Left lung (tissue), 10 donors: ENCODE measurements around the gene IL11. TPM values are rescaled to one million over a fixed set of nuclear protein-coding genes. Genes with fewer than 3 reads are reported as not detected.

Source experiments
- ATAC-seq: fragments of 200-7000 bp; cut with Tn5 transposase; one replicate; pipeline ENCODE4 v1.9.1; 2020; ENCODE audit warnings: moderate library complexity
- DNase-seq, 4 donors: peaks; one replicate each; pipeline ENCODE4 v3.0.0-alpha.2; 2013 to 2020
- H3K27ac ChIP-seq, 2 donors: fragments of 200-600 bp; sonication (generic) in 1 of 2; one replicate each; pipeline versions ENCODE4 v1.5.0 to v1.8.0; 2020 to 2021
- H3K27me3 ChIP-seq, 2 donors: fragments of 200-600 bp; sonication (generic) in 1 of 2; one replicate each; pipeline versions ENCODE4 v1.5.0 to v1.8.0; 2020 to 2021
- H3K36me3 ChIP-seq, 2 donors: fragments of 200-600 bp; sonication (generic) in 1 of 2; one replicate each; pipeline versions ENCODE4 v1.5.0 to v1.8.0; 2020 to 2021
- H3K4me1 ChIP-seq, 2 donors: fragments of 200-600 bp; one replicate each; pipeline ENCODE4 v1.8.0; 2021
- H3K4me3 ChIP-seq, 2 donors: fragments of 200-600 bp; sonication (generic) in 1 of 2; one replicate each; pipeline versions ENCODE4 v1.5.0 to v1.8.0; 2020 to 2021; ENCODE audit warnings: mild to moderate bottlenecking in 1 of 2
- H3K9me3 ChIP-seq, 2 donors: fragments of 200-600 bp; sonication (generic) in 1 of 2; one replicate each; pipeline versions ENCODE4 v1.5.0 to v1.8.0; 2020 to 2021
- CTCF ChIP-seq, 2 donors: fragments of 200-600 bp; sonication (generic) in 1 of 2; IDR thresholded peaks; one replicate each; pipeline versions ENCODE4 v1.5.0 to v1.8.0; 2021; ENCODE audit warnings: antibody characterized with exemption in 2 of 2
- intact Hi-C, 2 donors: fragments of 100-400 bp; cut with DNase I; formaldehyde crosslinking; loops; one replicate each; pipeline versions ENCODE4 v1.11.2 to v1.14.2; 2022
- polyA plus RNA-seq, 6 donors: library from polyadenylated mRNA; unstranded; fragments of 120-200 nt; gene quantifications; one replicate each; pipeline ENCODE4 v1.2.1, GENCODE V29; 2013; ENCODE audit not compliant: insufficient read length in 6 of 6
- total RNA-seq, 2 donors: library from RNA; stranded (reverse); fragmentation: NEBNext Ultra II Directional; extraction: Animal tissue kit (Norgen Biotek cat#: 25700); gene quantifications; one replicate each; pipeline ENCODE4 v1.2.1, GENCODE V29; 2021
- donor health status: DM: no; HTN: yes; CAD: no.
- donor health status: DM: no; HTN: no; CAD: no.

The IL11 gene
- total and polyA plus RNA-seq, 8 donors, result 0.10 to 0.90 (median 0.42) TPM

- H3K4me1 ChIP-seq, result peaks cover 4 to 18% of the 10 kb centered on the region in 2 donors
- ATAC-seq (no peak), DNase-seq (no peak)
- no peak for TF ChIP-seq CTCF (IDR thresholded peaks at IDR 0.05)
- H3K27ac ChIP-seq, result no peak overlapping the region
- intact Hi-C loops, result no loop called here
- H3K4me3 ChIP-seq, result no peak overlapping the region
- peaks cover 0 to 49% of the 10 kb centered on the region in 2 donors for H3K36me3 ChIP-seq
- no peaks in the 10 kb centered on the region for H3K9me3 ChIP-seq
- H3K27me3 ChIP-seq, result no peaks in the 10 kb centered on the region
These were observed 25.8 kb downstream of the IL11 start for GRCh38 chr19:55344444-55344843.

- intact Hi-C loops, result no loop called here
- H3K4me1 ChIP-seq, result peaks cover 8 to 24% of the 10 kb centered on the region in 2 donors
- H3K27me3 ChIP-seq, result no peaks in the 10 kb centered on the region
- no peak overlapping the region for H3K4me3 ChIP-seq
- no peak overlapping the region for H3K27ac ChIP-seq
- DNase-seq, result no peak
- H3K9me3 ChIP-seq, result no peaks in the 10 kb centered on the region
- no peak for ATAC-seq
- H3K36me3 ChIP-seq, result peaks cover 0 to 40% of the 10 kb centered on the region in 2 donors
- no peak for TF ChIP-seq CTCF (IDR thresholded peaks at IDR 0.05)
These were observed 28.4 kb downstream of the IL11 start for GRCh38 chr19:55341595-55342531.

DNA sequence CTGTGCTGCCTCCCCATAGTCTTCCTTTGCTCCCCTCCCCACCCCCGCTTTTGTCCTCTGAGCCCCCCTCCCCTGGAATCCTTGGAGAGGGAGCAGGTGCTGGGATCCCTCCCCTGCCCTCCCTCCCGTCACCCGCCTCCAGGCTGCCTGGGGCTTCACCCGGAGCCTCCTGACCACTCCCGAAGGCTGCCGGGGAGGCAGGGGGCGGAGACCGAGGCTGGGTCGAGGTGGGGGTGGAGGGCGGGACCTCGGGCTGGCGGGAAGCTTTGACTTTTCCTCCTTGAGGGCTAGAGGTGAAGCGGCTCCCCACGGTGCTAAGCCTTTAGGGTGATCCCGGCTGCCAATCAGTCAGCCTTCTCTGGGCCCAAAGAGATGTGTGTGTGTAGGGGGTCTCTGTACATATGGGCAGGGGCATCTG lies 29.1 kb downstream of the IL11 start:
- Histone ChIP-seq H3K27me3 (peaks cover 0 to 3% of the 10 kb centered on the region in 2 donors), H3K27ac (no peak overlapping the region), H3K4me1 (peaks cover 8 to 24% of the 10 kb centered on the region in 2 donors), H3K9me3 (no peaks in the 10 kb centered on the region), H3K4me3 (peak overlapping the region; percentile 46 to 63), H3K36me3 (peaks cover 0 to 34% of the 10 kb centered on the region in 2 donors)
- intact Hi-C loops, result no loop called here
- no peak for TF ChIP-seq CTCF (IDR thresholded peaks at IDR 0.05)
- DNase-seq (peak; percentile 26 to 90 (median 86)), ATAC-seq (peak; percentile 26)

DNA sequence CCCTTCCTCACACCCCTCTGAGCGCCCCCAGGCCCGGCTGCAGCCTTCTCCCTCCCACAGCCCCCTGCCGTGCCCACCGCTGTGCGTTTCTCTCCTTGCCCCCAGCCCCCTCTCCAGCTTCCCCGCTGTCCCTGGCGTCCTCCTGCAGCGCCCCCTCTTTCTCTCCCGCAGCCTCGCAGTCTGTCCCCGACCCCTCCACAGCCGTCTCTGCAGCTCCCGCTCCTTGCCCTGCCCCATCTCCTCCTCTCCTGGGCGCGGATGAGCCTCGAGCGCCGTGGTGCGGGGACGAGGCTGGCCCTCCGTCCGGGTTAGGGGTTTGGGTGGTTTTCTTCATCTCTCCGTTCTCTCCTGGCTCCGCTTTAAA lies 29.5 kb downstream of the IL11 start:
- TF ChIP-seq CTCF (IDR thresholded peaks at IDR 0.05), result no peak
- peaks cover 8 to 24% of the 10 kb centered on the region in 2 donors for H3K4me1 ChIP-seq
- H3K27ac ChIP-seq, result no peak overlapping the region
- ATAC-seq, result no peak
- H3K27me3 ChIP-seq, result peaks cover 0 to 7% of the 10 kb centered on the region in 2 donors
- intact Hi-C loops, result no loop called here
- H3K9me3 ChIP-seq, result no peaks in the 10 kb centered on the region
- peaks cover 0 to 31% of the 10 kb centered on the region in 2 donors for H3K36me3 ChIP-seq
- H3K4me3 ChIP-seq, result peak overlapping the region; percentile 46 to 63
- DNase-seq, result peak in 1 of 4 donors; percentile 53
